Prostate gland (tissue), 2 donors: ENCODE data around the gene RIMBP2.

ENCODE experiments used
- POLR2A ChIP-seq: fragments of 450-650 bp; IDR thresholded peaks from one replicate; pipeline ENCODE4 v1.6.1; 2016; ENCODE audit warnings: antibody characterized with exemption, mild to moderate bottlenecking
- POLR2AphosphoS5 ChIP-seq: sonication (generic); formaldehyde crosslinking; IDR thresholded peaks from one replicate; pipeline ENCODE4 v1.6.1; 2017; ENCODE audit warnings: antibody characterized with exemption
- TF ChIP-seq, protein P1 (sequence below), 4 experiments: fragments of 200-600 bp in 2 of 4; fragments of 450-650 bp in 2 of 4; sonication (generic) in 2 of 4; IDR thresholded peaks; 1 replicate in 3 of 4; 2 replicates in 1 of 4; pipeline ENCODE4 v1.5.1; 2016 to 2019; ENCODE audit warnings: antibody characterized with exemption in 4 of 4, mild to moderate bottlenecking in 2 of 4, moderate library complexity in 2 of 4

DNA sequence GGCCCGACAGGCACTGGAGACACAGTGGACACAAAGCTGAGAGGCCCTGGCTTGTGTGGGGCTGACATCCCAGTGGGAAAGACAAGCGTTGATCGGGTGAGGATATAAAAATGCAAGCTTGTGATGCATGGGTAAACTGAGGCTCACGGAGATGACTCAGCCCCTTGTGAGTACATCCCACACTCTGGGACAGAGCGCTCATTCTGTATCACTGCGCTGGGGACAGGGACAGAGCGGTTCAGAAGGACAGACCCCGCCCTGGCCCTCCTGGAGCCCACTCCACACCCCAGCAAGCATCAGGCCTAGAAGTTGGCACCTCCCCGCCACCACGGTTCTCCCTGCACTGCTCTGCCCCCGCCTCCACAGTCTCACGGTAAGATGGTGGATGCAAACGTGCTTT is 222.1 kb downstream of the RIMBP2 start:
- TF ChIP-seq, protein P1, sequence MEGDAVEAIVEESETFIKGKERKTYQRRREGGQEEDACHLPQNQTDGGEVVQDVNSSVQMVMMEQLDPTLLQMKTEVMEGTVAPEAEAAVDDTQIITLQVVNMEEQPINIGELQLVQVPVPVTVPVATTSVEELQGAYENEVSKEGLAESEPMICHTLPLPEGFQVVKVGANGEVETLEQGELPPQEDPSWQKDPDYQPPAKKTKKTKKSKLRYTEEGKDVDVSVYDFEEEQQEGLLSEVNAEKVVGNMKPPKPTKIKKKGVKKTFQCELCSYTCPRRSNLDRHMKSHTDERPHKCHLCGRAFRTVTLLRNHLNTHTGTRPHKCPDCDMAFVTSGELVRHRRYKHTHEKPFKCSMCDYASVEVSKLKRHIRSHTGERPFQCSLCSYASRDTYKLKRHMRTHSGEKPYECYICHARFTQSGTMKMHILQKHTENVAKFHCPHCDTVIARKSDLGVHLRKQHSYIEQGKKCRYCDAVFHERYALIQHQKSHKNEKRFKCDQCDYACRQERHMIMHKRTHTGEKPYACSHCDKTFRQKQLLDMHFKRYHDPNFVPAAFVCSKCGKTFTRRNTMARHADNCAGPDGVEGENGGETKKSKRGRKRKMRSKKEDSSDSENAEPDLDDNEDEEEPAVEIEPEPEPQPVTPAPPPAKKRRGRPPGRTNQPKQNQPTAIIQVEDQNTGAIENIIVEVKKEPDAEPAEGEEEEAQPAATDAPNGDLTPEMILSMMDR (IDR thresholded peaks at IDR 0.05) = no peak
- no peak for TF ChIP-seq POLR2A
- TF ChIP-seq POLR2AphosphoS5 = no peak
